NCI-H526 (cell line): Measurements from ENCODE around the gene GPX4.
"Not testable (repeated sequence)": the region's sequence is repeated elsewhere in the genome, so short reads cannot be mapped to it uniquely, and the experiment has no call there.

Experiments used
- DNase-seq, 2 experiments: peaks; one replicate each; lab custom pipeline; 2025; lab: John Stamatoyannopoulos, UW

GPX4 gene

DNA sequence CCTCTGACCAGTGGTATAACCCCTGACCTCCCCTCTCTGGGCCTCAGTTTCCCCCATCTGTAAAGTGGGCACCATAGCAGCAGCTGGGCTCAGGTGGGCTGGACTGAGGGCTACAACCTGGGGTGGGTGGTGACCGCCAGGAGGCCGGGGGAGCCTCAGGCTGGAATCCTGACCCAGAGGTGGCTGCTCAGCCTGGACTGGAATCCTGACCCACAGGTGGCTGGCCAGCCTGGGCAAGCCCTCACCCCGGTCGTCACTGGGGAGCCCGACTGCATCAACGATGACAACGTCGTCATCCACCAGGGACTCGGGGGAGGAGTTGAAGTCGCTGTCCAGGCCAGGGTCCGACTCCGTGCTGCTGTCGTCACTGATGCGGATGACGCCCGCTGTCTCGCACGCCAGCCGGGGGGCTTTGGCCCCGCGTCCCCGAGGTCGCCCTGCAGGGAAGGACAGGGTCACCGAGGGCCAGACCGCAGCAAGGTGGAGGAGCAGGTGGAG lies 10.2 kb downstream of the GPX4 start:
- no peak for DNase-seq

DNA sequence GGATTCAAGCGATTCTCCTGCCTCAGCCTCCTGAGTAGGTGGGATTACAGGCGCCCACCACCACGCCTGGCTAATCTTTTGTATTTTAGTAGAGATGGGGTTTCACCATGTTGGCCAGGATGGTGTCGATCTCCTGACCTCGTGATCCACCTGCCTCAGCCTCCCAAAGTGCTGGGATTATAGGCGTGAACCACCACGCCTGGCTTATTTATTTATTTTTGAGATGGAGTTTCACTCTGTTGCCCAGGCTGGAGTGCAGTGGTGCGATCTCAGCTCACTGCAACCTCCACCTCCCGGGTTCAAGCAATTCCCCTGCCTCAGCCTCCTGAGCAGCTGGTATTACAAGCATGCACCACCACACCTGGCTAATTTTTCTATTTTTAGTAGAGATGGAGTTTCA lies 10.9 kb downstream of the GPX4 start:
- DNase-seq: not testable (repeated sequence)

DNA sequence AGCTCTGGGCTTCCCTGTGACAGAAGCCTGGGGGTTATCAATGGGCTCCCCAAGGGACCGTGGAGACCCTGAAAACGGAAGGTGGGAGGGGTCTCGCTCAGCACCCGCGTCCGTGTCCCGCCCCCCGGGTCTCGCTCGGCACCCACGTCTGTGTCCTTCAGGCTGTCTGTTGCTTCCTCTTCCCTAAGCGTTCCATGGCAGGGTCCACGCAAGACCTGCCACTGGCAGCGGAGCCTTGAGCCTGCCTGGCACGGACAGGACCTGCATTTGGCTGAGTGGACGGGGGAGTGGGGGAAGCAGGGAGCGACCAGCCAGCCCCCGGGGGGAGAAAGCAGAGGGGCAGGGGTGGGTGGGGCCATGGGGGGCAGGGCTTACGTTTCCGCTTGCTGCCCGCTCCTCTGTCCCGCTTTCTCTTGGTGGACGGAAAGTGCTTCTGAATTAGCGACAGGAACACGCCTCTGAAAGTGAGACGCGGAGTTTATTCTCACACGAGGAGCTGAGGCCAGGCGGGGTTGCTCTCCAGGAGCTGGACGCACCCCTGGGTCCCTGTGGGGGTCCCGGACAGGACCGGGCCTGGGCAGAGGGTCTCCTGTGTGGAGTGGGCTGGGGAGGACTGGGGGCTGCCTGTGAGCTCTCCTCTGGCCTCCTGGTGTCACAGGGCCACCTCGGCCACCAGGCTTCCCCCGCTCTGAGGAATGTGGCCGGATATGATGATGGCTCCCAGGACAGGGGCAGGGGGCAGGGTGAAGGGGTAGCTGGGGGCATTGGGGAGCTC lies 12.0 kb downstream of the GPX4 start:
- no peak for DNase-seq

DNA sequence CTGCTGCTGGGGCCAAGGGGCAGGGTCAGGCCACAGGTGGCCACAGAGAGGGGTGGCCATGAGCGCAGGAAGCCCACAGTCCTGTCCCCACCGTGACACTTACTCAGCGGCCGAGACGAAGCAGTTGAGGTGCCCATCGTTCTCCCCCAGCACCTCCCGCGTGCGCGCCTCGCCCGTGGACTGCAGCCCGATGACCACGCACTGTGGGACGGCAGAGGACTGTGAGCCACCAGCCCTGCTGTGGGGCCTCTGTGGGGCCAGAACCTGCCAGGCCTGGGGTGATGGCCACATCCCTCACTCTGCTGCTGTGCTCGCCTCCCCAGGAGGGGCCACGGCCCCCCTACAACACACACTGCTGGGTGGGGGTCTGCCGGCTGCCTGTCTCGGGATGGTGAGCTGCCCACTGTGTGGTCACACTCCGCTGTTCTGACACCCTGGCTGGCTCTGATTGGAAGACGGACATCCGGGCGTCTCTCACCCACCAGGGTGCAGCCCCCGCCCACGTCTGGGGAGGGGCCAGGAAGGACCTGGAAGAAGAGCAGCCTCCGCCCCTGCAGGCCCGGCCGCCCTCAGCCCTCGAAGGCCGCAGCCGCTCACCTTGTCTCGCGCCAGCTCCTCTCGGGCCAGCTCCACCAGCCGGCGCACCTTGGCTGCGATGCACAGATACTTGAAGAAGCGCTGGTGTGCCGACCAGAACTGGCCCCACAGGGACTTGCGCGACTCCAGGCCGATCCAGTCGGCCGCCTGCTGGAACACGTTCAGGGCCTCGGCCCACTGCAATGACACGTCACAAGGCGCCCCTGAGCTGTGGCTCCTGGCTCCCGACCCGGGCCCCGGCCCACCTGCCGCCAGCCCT lies 13.2 kb downstream of the GPX4 start:
- DNase-seq: no peak

DNA sequence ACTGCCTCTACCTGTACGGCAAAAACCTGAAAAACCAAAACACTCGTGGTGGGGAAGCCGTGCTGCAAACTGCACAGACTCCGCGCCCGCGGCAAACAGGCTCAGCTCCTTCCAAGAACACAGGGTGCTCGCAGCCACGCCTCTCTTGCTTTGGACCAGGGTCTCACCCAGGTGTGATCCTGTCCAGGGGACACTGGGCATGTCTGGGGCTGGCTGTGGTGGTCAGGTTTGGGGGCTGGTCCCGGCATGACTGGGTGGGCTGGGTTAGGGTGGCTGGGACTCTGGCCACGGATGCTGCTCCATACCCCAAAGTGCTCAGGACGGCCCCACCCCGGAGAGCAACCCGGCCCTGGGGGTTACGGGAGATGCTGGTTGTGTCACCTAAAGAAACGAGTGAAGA lies 13.9 kb downstream of the GPX4 start:
- DNase-seq: no peak

- no peak for DNase-seq
These were observed 15.2 kb downstream of the GPX4 start for GRCh38 chr19:1118999-1119398.

- no peak for DNase-seq
These were observed 15.9 kb downstream of the GPX4 start for GRCh38 chr19:1119475-1120217.

GRCh38 chr19:1121395-1121794 lies 17.6 kb downstream of the GPX4 start:
- DNase-seq: no peak

DNA sequence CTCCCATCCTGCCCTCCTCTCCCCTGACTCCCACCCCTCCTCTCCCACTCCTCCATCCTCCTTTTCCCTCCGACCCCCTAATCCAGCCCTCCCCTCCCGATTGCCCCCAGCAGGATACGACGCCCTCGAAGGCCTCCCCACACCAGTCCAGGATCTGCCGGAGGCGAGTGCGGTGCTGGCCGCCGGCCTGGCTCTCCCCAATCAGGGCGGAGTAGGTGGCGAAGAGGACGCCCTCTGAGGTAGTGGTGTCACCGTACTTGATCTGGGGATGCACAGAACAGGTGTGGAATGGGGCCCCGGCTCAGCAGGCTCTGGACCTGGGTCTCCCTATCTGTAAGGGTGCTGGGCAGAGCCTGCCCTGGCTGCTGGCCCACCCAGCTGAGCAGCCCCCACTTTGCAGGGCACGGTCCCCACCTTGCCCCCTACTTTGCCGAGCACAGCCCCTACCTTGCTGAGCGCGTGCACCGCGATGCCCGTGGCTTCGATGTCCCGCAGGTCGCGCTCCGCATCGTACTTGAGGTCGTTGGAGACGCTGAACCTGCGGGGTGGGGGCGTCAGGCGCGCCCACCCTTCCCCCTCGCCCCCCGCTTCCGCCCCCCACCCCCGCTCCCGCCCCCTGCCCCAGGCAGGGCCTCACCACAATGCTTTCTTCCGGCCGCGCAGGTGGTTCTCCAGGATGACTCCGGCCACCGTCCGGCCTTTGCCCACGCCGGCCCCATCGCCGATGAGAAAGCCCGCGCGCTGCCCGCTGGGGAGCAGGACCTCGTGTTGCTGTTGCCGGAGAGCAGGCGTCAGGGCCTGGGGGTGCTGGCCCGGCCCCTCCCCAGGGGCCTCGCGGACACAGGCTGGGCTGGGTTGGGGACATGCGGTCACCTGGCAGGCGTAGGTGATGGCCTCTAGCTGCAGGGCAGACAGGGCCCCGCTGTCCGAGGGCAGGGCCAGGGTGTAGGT lies 18.5 kb downstream of the GPX4 start:
- DNase-seq: no peak

GRCh38 chr19:1122972-1123363 lies 19.2 kb downstream of the GPX4 start:
- peak in 1 of 2 experiments; percentile 60 for DNase-seq

GRCh38 chr19:1123381-1123780 lies 19.6 kb downstream of the GPX4 start:
- no peak for DNase-seq

- no peak for DNase-seq
These were observed 20.3 kb downstream of the GPX4 start for GRCh38 chr19:1123885-1124677.

GRCh38 chr19:1125601-1126467 lies 22.0 kb downstream of the GPX4 start:
- DNase-seq: no peak

- DNase-seq: no peak
These were observed 23.4 kb downstream of the GPX4 start for GRCh38 chr19:1126984-1127760.

- no peak for DNase-seq
These were observed 24.3 kb downstream of the GPX4 start for GRCh38 chr19:1128106-1128505.

DNA sequence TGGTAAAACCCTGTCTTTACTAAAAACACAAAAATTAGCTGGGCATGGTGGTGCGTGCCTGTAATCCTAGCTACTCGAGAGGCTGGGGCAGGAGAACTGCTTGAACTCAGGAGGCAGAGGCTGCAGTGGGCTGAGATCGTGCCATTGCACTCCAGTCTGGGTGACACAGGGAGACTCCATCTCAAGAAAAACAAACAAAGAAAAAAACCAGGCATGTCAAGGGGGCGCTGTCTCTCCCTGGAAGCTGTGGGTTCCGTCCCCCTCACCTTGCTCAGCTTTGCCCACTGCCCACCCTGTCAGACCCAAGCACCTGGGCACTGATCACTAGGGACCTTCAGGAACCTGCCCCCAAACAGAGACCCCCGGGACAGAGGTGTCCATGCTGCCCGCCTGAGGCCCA lies 25.3 kb downstream of the GPX4 start:
- DNase-seq: not testable (repeated sequence)

GRCh38 chr19:1129535-1129934 lies 25.7 kb downstream of the GPX4 start:
- no peak for DNase-seq
